ENCODE measurements around the gene MED31.

GRCh38 chr17:6699997-6700947, 48.9 kb upstream of the MED31 start:
- TF ChIP-seq, protein P1, sequence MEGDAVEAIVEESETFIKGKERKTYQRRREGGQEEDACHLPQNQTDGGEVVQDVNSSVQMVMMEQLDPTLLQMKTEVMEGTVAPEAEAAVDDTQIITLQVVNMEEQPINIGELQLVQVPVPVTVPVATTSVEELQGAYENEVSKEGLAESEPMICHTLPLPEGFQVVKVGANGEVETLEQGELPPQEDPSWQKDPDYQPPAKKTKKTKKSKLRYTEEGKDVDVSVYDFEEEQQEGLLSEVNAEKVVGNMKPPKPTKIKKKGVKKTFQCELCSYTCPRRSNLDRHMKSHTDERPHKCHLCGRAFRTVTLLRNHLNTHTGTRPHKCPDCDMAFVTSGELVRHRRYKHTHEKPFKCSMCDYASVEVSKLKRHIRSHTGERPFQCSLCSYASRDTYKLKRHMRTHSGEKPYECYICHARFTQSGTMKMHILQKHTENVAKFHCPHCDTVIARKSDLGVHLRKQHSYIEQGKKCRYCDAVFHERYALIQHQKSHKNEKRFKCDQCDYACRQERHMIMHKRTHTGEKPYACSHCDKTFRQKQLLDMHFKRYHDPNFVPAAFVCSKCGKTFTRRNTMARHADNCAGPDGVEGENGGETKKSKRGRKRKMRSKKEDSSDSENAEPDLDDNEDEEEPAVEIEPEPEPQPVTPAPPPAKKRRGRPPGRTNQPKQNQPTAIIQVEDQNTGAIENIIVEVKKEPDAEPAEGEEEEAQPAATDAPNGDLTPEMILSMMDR (IDR thresholded peaks at IDR 0.05), result no peak
- no peak for TF ChIP-seq POLR2A (IDR thresholded peaks at IDR 0.05)

Measured in esophagus squamous epithelium (tissue), 4 donors.